Astrocyte (in vitro differentiated cells and primary cell): Measurements from ENCODE around the gene LRRC63. TPM values are rescaled to one million over a fixed set of nuclear protein-coding genes. Genes with fewer than 3 reads are reported as not detected.

Source experiments
- DNase-seq: peaks from one replicate; pipeline ENCODE4 v3.0.0-alpha.2; 2010; ENCODE audit warnings: low read depth
- FAIRE-seq: peaks from 2 replicates; lab custom pipeline; 2011; peaks lifted over from hg19 to GRCh38; lab: Jason Lieb, UNC
- H2AFZ ChIP-seq: 2 replicates; pipeline ENCODE4 v1.6.0; 2012; ENCODE audit warnings: low read depth, low read length, inconsistent platforms
- H3K27ac ChIP-seq: 2 replicates; pipeline ENCODE4 v1.5.1; 2011; ENCODE audit warnings: low read depth, low read length, inconsistent platforms
- H3K27me3 ChIP-seq: 2 replicates; pipeline ENCODE4 v1.6.0; 2011; ENCODE audit warnings: low read length, inconsistent platforms; ENCODE audit not compliant: insufficient read depth
- H3K36me3 ChIP-seq: 2 replicates; pipeline ENCODE4 v1.5.1; 2011; ENCODE audit warnings: low read length, inconsistent platforms; ENCODE audit not compliant: insufficient read depth
- H3K4me1 ChIP-seq: 2 replicates; pipeline ENCODE4 v1.5.1; 2011; ENCODE audit warnings: low read length, inconsistent platforms; ENCODE audit not compliant: insufficient read depth
- H3K4me2 ChIP-seq: 2 replicates; pipeline ENCODE4 v1.6.0; 2012; ENCODE audit warnings: low read length, inconsistent platforms
- H3K4me3 ChIP-seq: 2 replicates; pipeline ENCODE4 v1.5.1; 2011; ENCODE audit warnings: low read depth, mild to moderate bottlenecking, low read length, inconsistent platforms; ENCODE audit not compliant: insufficient read depth
- H3K79me2 ChIP-seq: 2 replicates; pipeline ENCODE4 v1.6.0; 2012; ENCODE audit warnings: mild to moderate bottlenecking, low read length, inconsistent platforms; ENCODE audit not compliant: insufficient read depth
- H3K9ac ChIP-seq: 2 replicates; pipeline ENCODE4 v1.6.0; 2012; ENCODE audit warnings: mild to moderate bottlenecking, low read length, inconsistent platforms
- H3K9me3 ChIP-seq: 2 replicates; pipeline ENCODE4 v1.5.1; 2012; ENCODE audit warnings: low read depth, mild to moderate bottlenecking, low read length, inconsistent platforms; ENCODE audit not compliant: insufficient read depth
- H4K20me1 ChIP-seq: 2 replicates; pipeline ENCODE4 v1.6.0; 2012; ENCODE audit warnings: low read length, inconsistent platforms; ENCODE audit not compliant: insufficient read depth
- H3K27ac Mint-ChIP-seq: one replicate; pipeline ENCODE4 v1.8.0; 2021; ENCODE audit warnings: mild to moderate bottlenecking, mixed read lengths; ENCODE audit not compliant: unreplicated experiment
- H3K27me3 Mint-ChIP-seq: one replicate; pipeline ENCODE4 v1.8.0; 2021; ENCODE audit warnings: low read depth, mixed read lengths; ENCODE audit not compliant: unreplicated experiment
- H3K36me3 Mint-ChIP-seq: one replicate; pipeline ENCODE4 v1.8.0; 2021; ENCODE audit warnings: low read depth, mixed read lengths; ENCODE audit not compliant: unreplicated experiment
- H3K4me1 Mint-ChIP-seq: one replicate; pipeline ENCODE4 v1.8.0; 2021; ENCODE audit warnings: low read depth, mixed read lengths; ENCODE audit not compliant: unreplicated experiment
- H3K4me3 Mint-ChIP-seq: one replicate; pipeline ENCODE4 v1.8.0; 2021; ENCODE audit warnings: mild to moderate bottlenecking, moderate library complexity, mixed read lengths; ENCODE audit not compliant: unreplicated experiment
- H3K9me3 Mint-ChIP-seq: one replicate; pipeline ENCODE4 v1.8.0; 2021; ENCODE audit warnings: mild to moderate bottlenecking, mixed read lengths; ENCODE audit not compliant: unreplicated experiment
- CTCF ChIP-seq: IDR thresholded peaks from 2 replicates; pipeline ENCODE4 v1.5.1; 2011; ENCODE audit warnings: low read depth, mild to moderate bottlenecking, inconsistent platforms, low read length, moderate library complexity; ENCODE audit not compliant: insufficient read depth
- EZH2 ChIP-seq: IDR thresholded peaks from 2 replicates; pipeline ENCODE4 v1.6.1; 2012; ENCODE audit warnings: mild to moderate bottlenecking, low read length, inconsistent platforms; ENCODE audit not compliant: insufficient read depth
- total RNA-seq: library from RNA; stranded (reverse); gene quantifications from 2 replicates; pipeline ENCODE4 v1.2.1, GENCODE V29; 2021

The LRRC63 gene
- total RNA-seq, 1 donor from 2014 or later, result not detected

- H3K27me3 ChIP-seq, result no peaks in the 10 kb centered on the region
- Mint-ChIP-seq H3K27me3 (peaks cover 2% of the 10 kb centered on the region), H3K9me3 (no peaks in the 10 kb centered on the region), H3K4me1 (peaks cover 7% of the 10 kb centered on the region), H3K36me3 (no peaks in the 10 kb centered on the region), H3K27ac (peak overlapping the region; percentile 69), H3K4me3 (no peak overlapping the region)
- peaks cover 5% of the 10 kb centered on the region for H3K4me1 ChIP-seq
- no peaks in the 10 kb centered on the region for H3K36me3 ChIP-seq
- no peaks in the 10 kb centered on the region for H4K20me1 ChIP-seq
- FAIRE-seq, result no peak
- H3K79me2 ChIP-seq, result no peaks in the 10 kb centered on the region
- no peak overlapping the region for H3K27ac ChIP-seq
- no peak overlapping the region for H3K9ac ChIP-seq
- no peak overlapping the region for H3K4me3 ChIP-seq
- H2AFZ ChIP-seq, result peak overlapping the region; percentile 23
- TF ChIP-seq EZH2, result no peak
- no peak for DNase-seq
- H3K9me3 ChIP-seq, result no peaks in the 10 kb centered on the region
- no peak overlapping the region for H3K4me2 ChIP-seq
Observed at GRCh38 chr13:46176756-46177155, 35.0 kb upstream of the LRRC63 start.

GRCh38 chr13:46178143-46178542 is 33.6 kb upstream of the LRRC63 start:
- Histone ChIP-seq H4K20me1 (no peaks in the 10 kb centered on the region), H3K9ac (no peak overlapping the region), H3K79me2 (no peaks in the 10 kb centered on the region), H3K36me3 (no peaks in the 10 kb centered on the region), H3K27ac (no peak overlapping the region), H3K4me2 (no peak overlapping the region), H3K4me1 (no peaks in the 10 kb centered on the region), H3K27me3 (peaks cover 3% of the 10 kb centered on the region), H3K9me3 (no peaks in the 10 kb centered on the region), H3K4me3 (no peak overlapping the region), H2AFZ (no peak overlapping the region)
- FAIRE-seq (no peak), DNase-seq (no peak)
- Mint-ChIP-seq H3K4me1 (peaks cover 10% of the 10 kb centered on the region), H3K9me3 (no peaks in the 10 kb centered on the region), H3K36me3 (no peaks in the 10 kb centered on the region), H3K27me3 (peaks cover 1% of the 10 kb centered on the region), H3K27ac (no peak overlapping the region), H3K4me3 (no peak overlapping the region)
- TF ChIP-seq EZH2, result no peak

- Histone ChIP-seq H3K4me3 (no peak overlapping the region), H3K4me2 (no peak overlapping the region), H4K20me1 (no peaks in the 10 kb centered on the region), H3K27me3 (peaks cover 3% of the 10 kb centered on the region), H3K36me3 (no peaks in the 10 kb centered on the region), H3K9ac (no peak overlapping the region), H2AFZ (no peak overlapping the region), H3K27ac (no peak overlapping the region), H3K4me1 (no peaks in the 10 kb centered on the region), H3K79me2 (no peaks in the 10 kb centered on the region), H3K9me3 (no peaks in the 10 kb centered on the region)
- FAIRE-seq, result no peak
- Mint-ChIP-seq H3K36me3 (no peaks in the 10 kb centered on the region), H3K27me3 (no peaks in the 10 kb centered on the region), H3K4me1 (peaks cover 10% of the 10 kb centered on the region), H3K9me3 (no peaks in the 10 kb centered on the region), H3K4me3 (no peak overlapping the region), H3K27ac (no peak overlapping the region)
- DNase-seq, result no peak
- no peak for TF ChIP-seq EZH2
Observed at GRCh38 chr13:46178821-46179220, 32.9 kb upstream of the LRRC63 start.

- H3K4me3 Mint-ChIP-seq, result no peak overlapping the region
- H2AFZ ChIP-seq, result no peak overlapping the region
- H3K4me2 ChIP-seq, result no peak overlapping the region
- no peak for TF ChIP-seq EZH2
- TF ChIP-seq CTCF, result no peak
- H4K20me1 ChIP-seq, result no peaks in the 10 kb centered on the region
- H3K36me3 Mint-ChIP-seq, result no peaks in the 10 kb centered on the region
- H3K4me1 ChIP-seq, result no peaks in the 10 kb centered on the region
- H3K27ac Mint-ChIP-seq, result no peak overlapping the region
- H3K9me3 Mint-ChIP-seq, result no peaks in the 10 kb centered on the region
- H3K27me3 ChIP-seq, result peaks cover 3% of the 10 kb centered on the region
- H3K9ac ChIP-seq, result no peak overlapping the region
- no peaks in the 10 kb centered on the region for H3K27me3 Mint-ChIP-seq
- no peaks in the 10 kb centered on the region for H3K9me3 ChIP-seq
- H3K27ac ChIP-seq, result no peak overlapping the region
- peaks cover 10% of the 10 kb centered on the region for H3K4me1 Mint-ChIP-seq
- no peaks in the 10 kb centered on the region for H3K79me2 ChIP-seq
- H3K4me3 ChIP-seq, result no peak overlapping the region
- H3K36me3 ChIP-seq, result no peaks in the 10 kb centered on the region
- DNase-seq, result no peak
- no peak for FAIRE-seq
Observed at GRCh38 chr13:46179491-46179908, 32.2 kb upstream of the LRRC63 start.
